AG04449 (cell line): ENCODE results near the gene SLC13A2.
"Not testable (repeated sequence)": the region's sequence is repeated elsewhere in the genome, so short reads cannot be mapped to it uniquely, and the experiment has no call there.

Experiments used
- CTCF ChIA-PET: fragments of 350-600 bp; formaldehyde crosslinking; extraction: SDS; loops from one replicate; lab custom pipeline; 2021; ENCODE audit warnings: antibody characterized with exemption; lab: Yijun Ruan, JAX
- POLR2A ChIA-PET: fragments of 400-600, 350-600 bp; formaldehyde crosslinking; extraction: SDS; loops from one replicate; lab custom pipeline; 2020; ENCODE audit warnings: antibody characterized with exemption, inconsistent platforms; lab: Yijun Ruan, JAX
- DNase-seq: peaks from one replicate; pipeline ENCODE4 v3.0.0-alpha.2; 2010; ENCODE audit warnings: low read depth, low spot score
- H3K4me3 ChIP-seq: 2 replicates; pipeline ENCODE4 v1.5.1; 2011; ENCODE audit warnings: low read depth, mild to moderate bottlenecking, control low read depth, low read length
- TF ChIP-seq, protein P1 (sequence below): IDR thresholded peaks from one replicate; pipeline ENCODE4 v1.5.1; 2011; ENCODE audit warnings: mild to moderate bottlenecking, moderate library complexity, low read length, control low read depth, inconsistent platforms; ENCODE audit not compliant: insufficient read depth; ENCODE audit errors: missing control alignments

SLC13A2 gene

DNA sequence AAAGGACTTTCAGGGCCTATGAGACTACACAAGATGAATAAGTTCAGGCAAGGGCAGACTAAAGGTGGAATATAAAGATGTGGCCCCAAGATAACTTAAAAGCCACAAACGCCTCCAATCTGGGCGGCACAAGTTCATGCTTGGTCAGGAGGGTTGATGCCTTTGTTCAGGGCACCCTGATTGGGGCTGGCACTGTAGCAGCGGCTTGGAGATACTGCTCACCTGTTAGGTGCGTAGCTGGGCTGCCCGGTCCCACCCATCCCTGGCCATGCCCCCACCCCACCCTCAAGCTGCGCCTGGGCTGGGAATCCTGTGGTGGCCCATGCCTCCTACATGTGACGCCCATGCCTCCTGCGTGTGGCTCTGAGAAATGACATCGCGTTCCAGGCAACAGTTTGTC is 12.5 kb upstream of the SLC13A2 start:
- DNase-seq = no peak
- CTCF ChIA-PET = no interaction called here
- H3K4me3 ChIP-seq = no peak overlapping the region
- POLR2A ChIA-PET = no interaction called here
- TF ChIP-seq, protein P1, sequence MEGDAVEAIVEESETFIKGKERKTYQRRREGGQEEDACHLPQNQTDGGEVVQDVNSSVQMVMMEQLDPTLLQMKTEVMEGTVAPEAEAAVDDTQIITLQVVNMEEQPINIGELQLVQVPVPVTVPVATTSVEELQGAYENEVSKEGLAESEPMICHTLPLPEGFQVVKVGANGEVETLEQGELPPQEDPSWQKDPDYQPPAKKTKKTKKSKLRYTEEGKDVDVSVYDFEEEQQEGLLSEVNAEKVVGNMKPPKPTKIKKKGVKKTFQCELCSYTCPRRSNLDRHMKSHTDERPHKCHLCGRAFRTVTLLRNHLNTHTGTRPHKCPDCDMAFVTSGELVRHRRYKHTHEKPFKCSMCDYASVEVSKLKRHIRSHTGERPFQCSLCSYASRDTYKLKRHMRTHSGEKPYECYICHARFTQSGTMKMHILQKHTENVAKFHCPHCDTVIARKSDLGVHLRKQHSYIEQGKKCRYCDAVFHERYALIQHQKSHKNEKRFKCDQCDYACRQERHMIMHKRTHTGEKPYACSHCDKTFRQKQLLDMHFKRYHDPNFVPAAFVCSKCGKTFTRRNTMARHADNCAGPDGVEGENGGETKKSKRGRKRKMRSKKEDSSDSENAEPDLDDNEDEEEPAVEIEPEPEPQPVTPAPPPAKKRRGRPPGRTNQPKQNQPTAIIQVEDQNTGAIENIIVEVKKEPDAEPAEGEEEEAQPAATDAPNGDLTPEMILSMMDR = no peak

DNA sequence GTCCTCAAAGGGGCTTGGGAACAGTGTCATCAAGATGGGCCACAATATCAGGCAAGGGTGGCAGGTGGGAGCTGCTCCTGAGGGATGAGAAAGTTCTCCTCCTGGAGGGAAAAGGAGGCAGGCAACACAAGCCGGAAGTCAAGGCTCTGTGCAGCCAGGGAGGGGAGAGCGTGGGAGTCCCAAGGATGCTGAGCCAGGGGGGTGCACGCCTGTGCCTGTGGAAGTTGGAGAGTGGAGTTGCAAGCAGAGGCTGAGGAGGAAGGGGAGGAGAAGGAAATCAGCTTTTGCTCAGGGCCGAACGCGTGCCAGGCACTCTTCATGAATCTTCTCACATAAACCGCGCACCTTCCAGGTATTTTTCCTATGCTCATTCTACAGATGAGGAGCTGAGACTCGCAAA is 7.4 kb upstream of the SLC13A2 start:
- H3K4me3 ChIP-seq = no peak overlapping the region
- ChIA-PET CTCF (interaction anchor here (1.1 to 3.0 kb wide), 2 partner anchors 50 to 128 kb away, joined by 3 to 9 read pairs; no protein-coding TSS in a partner anchor), POLR2A (no interaction called here)
- DNase-seq = no peak
- TF ChIP-seq, protein P1 = no peak

DNA sequence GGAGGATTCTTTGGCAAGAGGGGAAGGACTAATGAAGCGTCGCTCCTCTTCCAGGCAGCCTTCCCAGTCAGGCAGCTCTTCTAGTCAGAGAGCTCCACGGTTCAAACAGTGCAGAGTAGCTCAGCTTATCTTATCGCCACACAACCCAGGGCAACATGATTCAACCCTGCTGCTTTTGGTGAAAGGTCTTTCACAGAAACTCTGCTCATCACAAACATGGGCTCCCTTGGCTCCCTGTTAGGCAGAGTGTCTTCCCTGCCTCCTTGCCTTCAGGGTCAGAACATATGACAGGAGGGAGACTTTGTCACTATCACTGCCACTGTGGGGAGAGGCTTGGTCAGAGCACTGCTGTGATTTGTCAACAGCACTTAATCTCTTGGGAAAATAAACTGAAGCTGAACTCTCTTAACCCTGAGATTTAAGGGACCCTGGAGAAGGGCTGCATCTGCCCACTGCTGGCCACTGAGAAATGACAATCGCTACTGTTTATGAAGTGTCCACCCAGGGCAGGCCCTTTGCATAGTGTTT is 6.9 kb upstream of the SLC13A2 start:
- ChIA-PET POLR2A (no interaction called here), CTCF (interaction anchor here (1.1 to 3.0 kb wide), 2 partner anchors 50 to 128 kb away, joined by 3 to 9 read pairs; no protein-coding TSS in a partner anchor)
- DNase-seq = no peak
- TF ChIP-seq, protein P1 = no peak
- H3K4me3 ChIP-seq = no peak overlapping the region

DNA sequence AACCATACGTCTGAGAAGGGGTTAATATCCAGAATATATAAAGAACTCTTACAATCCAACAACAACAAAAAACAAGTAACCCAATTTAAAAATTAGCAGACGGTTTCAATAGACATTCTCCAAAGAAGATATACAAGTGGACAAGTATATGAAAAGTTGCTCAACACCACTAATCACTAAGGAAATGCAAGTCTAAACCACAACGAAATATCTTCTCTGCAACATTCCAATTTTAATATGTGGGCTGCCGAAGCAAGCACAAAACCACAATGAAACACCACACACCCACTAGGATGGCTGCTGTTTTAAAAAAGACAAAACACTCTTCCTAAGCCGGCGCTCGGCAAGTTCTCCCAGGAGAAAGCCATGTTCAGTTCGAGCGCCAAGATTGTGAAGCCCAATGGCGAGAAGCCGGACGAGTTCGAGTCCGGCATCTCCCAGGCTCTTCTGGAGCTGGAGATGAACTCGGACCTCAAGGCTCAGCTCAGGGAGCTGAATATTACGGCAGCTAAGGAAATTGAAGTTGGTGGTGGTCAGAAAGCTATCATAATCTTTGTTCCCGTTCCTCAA is 5.9 kb upstream of the SLC13A2 start:
- ChIA-PET CTCF (no interaction called here), POLR2A (no interaction called here)
- peak; percentile 40 for DNase-seq
- TF ChIP-seq, protein P1 = no peak
- H3K4me3 ChIP-seq = no peak overlapping the region

DNA sequence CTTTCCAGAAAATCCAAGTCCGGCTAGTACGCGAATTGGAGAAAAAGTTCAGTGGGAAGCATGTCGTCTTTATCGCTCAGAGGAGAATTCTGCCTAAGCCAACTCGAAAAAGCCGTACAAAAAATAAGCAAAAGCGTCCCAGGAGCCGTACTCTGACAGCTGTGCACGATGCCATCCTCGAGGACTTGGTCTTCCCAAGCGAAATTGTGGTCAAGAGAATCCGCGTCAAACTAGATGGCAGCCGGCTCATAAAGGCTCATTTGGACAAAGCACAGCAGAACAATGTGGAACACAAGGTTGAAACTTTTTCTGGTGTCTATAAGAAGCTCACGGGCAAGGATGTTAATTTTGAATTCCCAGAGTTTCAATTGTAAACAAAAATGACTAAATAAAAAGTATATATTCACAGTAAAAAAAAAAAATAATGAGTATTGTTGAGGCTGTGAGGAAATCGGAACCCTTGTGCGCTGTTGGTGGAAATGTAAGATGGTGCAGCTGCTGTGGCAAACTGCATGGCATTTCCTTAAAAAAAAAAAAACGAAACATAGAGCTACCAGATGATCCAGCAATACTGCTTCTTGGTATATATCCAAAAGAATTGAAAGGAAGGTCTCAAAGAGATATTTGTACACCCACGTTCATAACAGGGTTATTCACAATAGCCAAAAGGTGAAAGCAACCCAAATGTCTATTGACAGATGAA is 5.3 kb upstream of the SLC13A2 start:
- POLR2A ChIA-PET, DNase-seq, H3K4me3 ChIP-seq: not testable (repeated sequence)
- CTCF ChIA-PET = interaction anchor here (1.0 kb wide), 1 partner anchor 144 kb away, joined by 3 read pairs; no protein-coding TSS in a partner anchor

DNA sequence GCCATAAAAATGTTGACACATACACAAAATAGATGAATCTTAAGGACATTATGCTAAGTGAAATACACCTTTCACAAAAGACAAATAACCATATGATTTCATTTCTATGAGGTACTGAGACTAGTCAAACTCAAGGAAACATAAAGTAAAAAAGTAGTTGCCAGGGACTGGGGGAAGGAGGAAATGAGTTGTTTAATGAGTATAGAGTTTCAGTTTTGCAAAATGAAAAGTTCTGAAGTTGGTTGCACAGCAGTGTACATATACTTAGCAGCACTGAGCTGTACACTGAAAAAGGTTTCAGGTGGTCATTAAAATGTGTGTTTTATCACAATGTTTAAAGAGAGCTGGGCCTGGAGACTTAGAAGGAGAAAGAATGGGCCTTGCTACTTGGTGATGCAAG is 4.7 kb upstream of the SLC13A2 start:
- ChIA-PET POLR2A (no interaction called here), CTCF (interaction anchor here (1.0 kb wide), 1 partner anchor 144 kb away, joined by 3 read pairs; no protein-coding TSS in a partner anchor)
- TF ChIP-seq, protein P1 = no peak
- H3K4me3 ChIP-seq = no peak overlapping the region
- DNase-seq = no peak
